Astrocyte of the spinal cord (primary cell): ENCODE measurements around the gene RBM12.
"Not testable (repeated sequence)": the region's sequence is repeated elsewhere in the genome, so short reads cannot be mapped to it uniquely, and the experiment has no call there.

Experiments
- DNase-seq: peaks from one replicate; pipeline ENCODE4 v3.0.0; 2011; ENCODE audit warnings: low read depth, low spot score
- H3K4me3 ChIP-seq: 2 replicates; pipeline ENCODE4 v1.5.1; 2011; ENCODE audit warnings: low read depth, mild to moderate bottlenecking, low read length, moderate library complexity
- in situ Hi-C: cut with HindIII; loops from 2 replicates; pipeline ENCODE4 v1.10.0; 2017; ENCODE audit warnings: low sequenced_read_pairs
- TF ChIP-seq, protein P1 (sequence below): IDR thresholded peaks from 2 replicates; pipeline ENCODE4 v1.5.1; 2012; ENCODE audit warnings: low read depth, mild to moderate bottlenecking, low read length, inconsistent platforms

RBM12 gene

GRCh38 chr20:35709259-35709658 is 44.6 kb upstream of the RBM12 start:
- in situ Hi-C loops = no loop called here
- TF ChIP-seq, protein P1, sequence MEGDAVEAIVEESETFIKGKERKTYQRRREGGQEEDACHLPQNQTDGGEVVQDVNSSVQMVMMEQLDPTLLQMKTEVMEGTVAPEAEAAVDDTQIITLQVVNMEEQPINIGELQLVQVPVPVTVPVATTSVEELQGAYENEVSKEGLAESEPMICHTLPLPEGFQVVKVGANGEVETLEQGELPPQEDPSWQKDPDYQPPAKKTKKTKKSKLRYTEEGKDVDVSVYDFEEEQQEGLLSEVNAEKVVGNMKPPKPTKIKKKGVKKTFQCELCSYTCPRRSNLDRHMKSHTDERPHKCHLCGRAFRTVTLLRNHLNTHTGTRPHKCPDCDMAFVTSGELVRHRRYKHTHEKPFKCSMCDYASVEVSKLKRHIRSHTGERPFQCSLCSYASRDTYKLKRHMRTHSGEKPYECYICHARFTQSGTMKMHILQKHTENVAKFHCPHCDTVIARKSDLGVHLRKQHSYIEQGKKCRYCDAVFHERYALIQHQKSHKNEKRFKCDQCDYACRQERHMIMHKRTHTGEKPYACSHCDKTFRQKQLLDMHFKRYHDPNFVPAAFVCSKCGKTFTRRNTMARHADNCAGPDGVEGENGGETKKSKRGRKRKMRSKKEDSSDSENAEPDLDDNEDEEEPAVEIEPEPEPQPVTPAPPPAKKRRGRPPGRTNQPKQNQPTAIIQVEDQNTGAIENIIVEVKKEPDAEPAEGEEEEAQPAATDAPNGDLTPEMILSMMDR = no peak
- DNase-seq = no peak
- H3K4me3 ChIP-seq = no peak overlapping the region

GRCh38 chr20:35708502-35708901 is 43.8 kb upstream of the RBM12 start:
- in situ Hi-C loops = no loop called here

DNA sequence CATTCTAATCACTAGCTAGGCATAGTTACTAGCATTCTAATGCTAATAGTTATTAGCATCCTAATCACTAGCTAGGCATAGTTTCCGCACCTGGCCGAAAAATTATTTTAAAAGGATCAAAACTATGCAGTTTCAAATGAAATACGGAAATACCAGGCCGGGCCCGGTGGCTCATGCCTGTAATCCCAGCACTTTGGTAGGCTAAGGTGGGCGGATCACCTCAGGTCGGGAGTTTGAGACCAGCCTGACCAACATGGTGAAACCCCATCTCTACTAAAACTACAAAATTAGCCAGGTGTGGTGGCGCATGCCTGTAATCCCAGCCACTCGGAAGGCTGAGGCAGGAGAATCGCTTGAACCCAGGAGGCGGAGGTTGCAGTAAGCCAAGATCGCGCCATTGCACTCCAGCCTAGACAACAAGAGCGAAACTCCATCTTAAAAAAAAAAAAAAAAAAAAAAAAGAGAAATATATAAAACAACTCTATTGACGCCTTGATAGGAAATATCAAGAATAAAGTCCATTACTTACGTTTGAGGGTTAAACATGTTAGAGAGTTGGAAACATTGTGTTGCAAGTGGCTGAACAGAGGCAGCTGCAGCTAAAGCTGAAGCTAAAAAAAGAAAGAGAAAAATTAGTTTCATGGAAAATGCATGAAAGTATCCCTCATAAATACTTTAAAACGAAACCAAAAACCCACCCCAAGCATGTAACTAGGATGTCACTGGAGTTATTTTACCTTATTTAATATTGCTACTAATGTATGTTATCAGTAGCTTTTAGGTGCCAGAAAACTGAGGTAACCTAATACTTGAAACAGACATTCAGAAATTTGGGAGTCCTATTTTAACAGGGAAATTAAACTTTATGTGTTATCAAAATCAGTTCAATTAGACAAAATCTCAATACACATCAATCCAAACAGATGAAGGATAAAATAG is 42.2 kb upstream of the RBM12 start:
- in situ Hi-C loops, H3K4me3 ChIP-seq, DNase-seq: not testable (repeated sequence)

More at GRCh38 chr20:35708502-35708901, 43.8 kb upstream of the RBM12 start:
- TF ChIP-seq, protein P1 = no peak
- no peak overlapping the region for H3K4me3 ChIP-seq
- no peak for DNase-seq

GRCh38 chr20:35705894-35706293 is 41.2 kb upstream of the RBM12 start:
- in situ Hi-C loops, H3K4me3 ChIP-seq, DNase-seq: not testable (repeated sequence)

GRCh38 chr20:35704514-35705261 is 40.0 kb upstream of the RBM12 start:
- in situ Hi-C loops = no loop called here
- H3K4me3 ChIP-seq = no peak overlapping the region
- no peak for DNase-seq
- TF ChIP-seq, protein P1 = no peak

- in situ Hi-C loops = no loop called here
- H3K4me3 ChIP-seq = no peak overlapping the region
- TF ChIP-seq, protein P1 = no peak
- DNase-seq = no peak
Observed at GRCh38 chr20:35702824-35703695, 38.4 kb upstream of the RBM12 start.
